ENCODE data around the gene IFT81.
A peak's percentile ranks its signal among the peaks of the same experiment; 100 is the strongest.
"Not testable (repeated sequence)": the region's sequence is repeated elsewhere in the genome, so short reads cannot be mapped to it uniquely, and the experiment has no call there.

Gene IFT81

GRCh38 chr12:110244829-110245228 is 120.7 kb downstream of the IFT81 start:
- Mint-ChIP-seq H3K4me1 (no peaks in the 10 kb centered on the region), H3K4me3 (no peak overlapping the region), H3K27ac (no peak overlapping the region), H3K36me3 (no peaks in the 10 kb centered on the region), H3K27me3 (peaks cover 36% of the 10 kb centered on the region), H3K9me3 (no peaks in the 10 kb centered on the region)
- no peak for DNase-seq
- CTCF ChIA-PET = interaction anchor here (0.7 to 1.8 kb wide), 6 partner anchors 25 to 166 kb away, joined by 3 to 16 read pairs (median 4); no protein-coding TSS in a partner anchor

- DNase-seq = peak; percentile 75
- CTCF ChIA-PET = interaction anchor here (1.2 to 1.8 kb wide), 3 partner anchors 35 to 166 kb away, joined by 3 to 16 read pairs (median 5); no protein-coding TSS in a partner anchor
- H3K36me3 Mint-ChIP-seq = no peaks in the 10 kb centered on the region
These were observed 121.2 kb downstream of the IFT81 start for GRCh38 chr12:110245369-110245772.

GRCh38 chr12:110246636-110247339 is 122.6 kb downstream of the IFT81 start:
- no peaks in the 10 kb centered on the region for H3K36me3 Mint-ChIP-seq
- H3K4me3 Mint-ChIP-seq = no peak overlapping the region
- H3K27ac Mint-ChIP-seq = no peak overlapping the region
- CTCF ChIA-PET = interaction anchor here (3.5 kb wide), 1 partner anchor 145 kb away, joined by 11 read pairs; no protein-coding TSS in a partner anchor
- no peaks in the 10 kb centered on the region for H3K4me1 Mint-ChIP-seq
- H3K27me3 Mint-ChIP-seq = peaks cover 30% of the 10 kb centered on the region
- H3K9me3 Mint-ChIP-seq = no peaks in the 10 kb centered on the region
- no peak for DNase-seq

More at GRCh38 chr12:110245369-110245772, 121.2 kb downstream of the IFT81 start:
- no peak overlapping the region for H3K4me3 Mint-ChIP-seq
- H3K27ac Mint-ChIP-seq = no peak overlapping the region
- H3K9me3 Mint-ChIP-seq = no peaks in the 10 kb centered on the region
- peaks cover 37% of the 10 kb centered on the region for H3K27me3 Mint-ChIP-seq
- no peaks in the 10 kb centered on the region for H3K4me1 Mint-ChIP-seq

GRCh38 chr12:110247340-110248095 is 123.4 kb downstream of the IFT81 start:
- no peak overlapping the region for H3K27ac Mint-ChIP-seq
- CTCF ChIA-PET = interaction anchor here (3.5 kb wide), 1 partner anchor 146 kb away, joined by 11 read pairs; no protein-coding TSS in a partner anchor
- no peaks in the 10 kb centered on the region for H3K9me3 Mint-ChIP-seq

GRCh38 chr12:110248096-110248447 is 123.9 kb downstream of the IFT81 start:
- Mint-ChIP-seq H3K27me3 (peaks cover 36% of the 10 kb centered on the region), H3K36me3 (no peaks in the 10 kb centered on the region), H3K9me3 (no peaks in the 10 kb centered on the region), H3K4me1 (no peaks in the 10 kb centered on the region), H3K27ac (no peak overlapping the region), H3K4me3 (no peak overlapping the region)
- no peak for DNase-seq
- CTCF ChIA-PET = interaction anchor here (3.5 kb wide), 1 partner anchor 146 kb away, joined by 11 read pairs; no protein-coding TSS in a partner anchor

More at GRCh38 chr12:110247340-110248095, 123.4 kb downstream of the IFT81 start:
- no peaks in the 10 kb centered on the region for H3K4me1 Mint-ChIP-seq
- no peak overlapping the region for H3K4me3 Mint-ChIP-seq
- H3K36me3 Mint-ChIP-seq = no peaks in the 10 kb centered on the region
- peaks cover 31% of the 10 kb centered on the region for H3K27me3 Mint-ChIP-seq
- DNase-seq = no peak

- H3K36me3 Mint-ChIP-seq = no peaks in the 10 kb centered on the region
- no peak overlapping the region for H3K27ac Mint-ChIP-seq
- H3K4me1 Mint-ChIP-seq = no peaks in the 10 kb centered on the region
- peaks cover 39% of the 10 kb centered on the region for H3K27me3 Mint-ChIP-seq
- H3K9me3 Mint-ChIP-seq = no peaks in the 10 kb centered on the region
- no peak overlapping the region for H3K4me3 Mint-ChIP-seq
- CTCF ChIA-PET = interaction anchor here (0.5 to 3.5 kb wide), 3 partner anchors 29 to 397 kb away, joined by 3 to 11 read pairs (median 4); no protein-coding TSS in a partner anchor
- DNase-seq = no peak
These were observed 124.9 kb downstream of the IFT81 start for GRCh38 chr12:110249105-110249504.

GRCh38 chr12:110249716-110250225 is 125.6 kb downstream of the IFT81 start:
- CTCF ChIA-PET = interaction anchor here (0.5 to 1.5 kb wide), 3 partner anchors 29 to 398 kb away, joined by 3 to 4 read pairs (median 3); no protein-coding TSS in a partner anchor
- no peak for DNase-seq
- no peaks in the 10 kb centered on the region for H3K9me3 Mint-ChIP-seq
- no peak overlapping the region for H3K27ac Mint-ChIP-seq
- H3K4me1 Mint-ChIP-seq = no peaks in the 10 kb centered on the region
- H3K27me3 Mint-ChIP-seq = peaks cover 34% of the 10 kb centered on the region
- H3K36me3 Mint-ChIP-seq = no peaks in the 10 kb centered on the region
- no peak overlapping the region for H3K4me3 Mint-ChIP-seq

- H3K27ac Mint-ChIP-seq = no peak overlapping the region
- H3K4me1 Mint-ChIP-seq = no peaks in the 10 kb centered on the region
- CTCF ChIA-PET = no interaction called here
- peaks cover 37% of the 10 kb centered on the region for H3K27me3 Mint-ChIP-seq
- H3K36me3 Mint-ChIP-seq = no peaks in the 10 kb centered on the region
- H3K9me3 Mint-ChIP-seq = no peaks in the 10 kb centered on the region
- no peak overlapping the region for H3K4me3 Mint-ChIP-seq
- DNase-seq = no peak
These were observed 127.2 kb downstream of the IFT81 start for GRCh38 chr12:110251381-110251780.

- peaks cover 38% of the 10 kb centered on the region for H3K27me3 Mint-ChIP-seq
- no peaks in the 10 kb centered on the region for H3K36me3 Mint-ChIP-seq
- CTCF ChIA-PET = no interaction called here
- no peaks in the 10 kb centered on the region for H3K9me3 Mint-ChIP-seq
- DNase-seq = no peak
- H3K4me1 Mint-ChIP-seq = no peaks in the 10 kb centered on the region
- H3K4me3 Mint-ChIP-seq = no peak overlapping the region
- H3K27ac Mint-ChIP-seq = no peak overlapping the region
These were observed 128.6 kb downstream of the IFT81 start for GRCh38 chr12:110252716-110253115.

- DNase-seq = no peak
- H3K27me3 Mint-ChIP-seq = peaks cover 40% of the 10 kb centered on the region
- H3K4me1 Mint-ChIP-seq = no peaks in the 10 kb centered on the region
- no peak overlapping the region for H3K27ac Mint-ChIP-seq
- H3K4me3 Mint-ChIP-seq = no peak overlapping the region
- no peaks in the 10 kb centered on the region for H3K9me3 Mint-ChIP-seq
- CTCF ChIA-PET = no interaction called here
- H3K36me3 Mint-ChIP-seq = no peaks in the 10 kb centered on the region
These were observed 129.0 kb downstream of the IFT81 start for GRCh38 chr12:110253176-110253575.

- Mint-ChIP-seq H3K27ac (no peak overlapping the region), H3K27me3 (peaks cover 36% of the 10 kb centered on the region), H3K4me3 (no peak overlapping the region), H3K4me1 (no peaks in the 10 kb centered on the region), H3K36me3 (no peaks in the 10 kb centered on the region), H3K9me3 (no peaks in the 10 kb centered on the region)
- no peak for DNase-seq
- CTCF ChIA-PET = interaction anchor here (1.9 kb wide), 1 partner anchor 154 kb away, joined by 5 read pairs; no protein-coding TSS in a partner anchor
These were observed 130.9 kb downstream of the IFT81 start for GRCh38 chr12:110254971-110255540.

- peaks cover 36% of the 10 kb centered on the region for H3K27me3 Mint-ChIP-seq
- H3K4me1 Mint-ChIP-seq, H3K27ac Mint-ChIP-seq, DNase-seq, H3K9me3 Mint-ChIP-seq, H3K36me3 Mint-ChIP-seq, H3K4me3 Mint-ChIP-seq: not testable (repeated sequence)
- CTCF ChIA-PET = interaction anchor here (1.9 kb wide), 1 partner anchor 155 kb away, joined by 5 read pairs; no protein-coding TSS in a partner anchor
These were observed 131.8 kb downstream of the IFT81 start for GRCh38 chr12:110255890-110256456.

GRCh38 chr12:110256780-110257431 is 132.7 kb downstream of the IFT81 start:
- no peak for DNase-seq
- CTCF ChIA-PET = no interaction called here
- Mint-ChIP-seq H3K27ac (no peak overlapping the region), H3K27me3 (peaks cover 40% of the 10 kb centered on the region), H3K9me3 (no peaks in the 10 kb centered on the region), H3K4me1 (no peaks in the 10 kb centered on the region), H3K36me3 (no peaks in the 10 kb centered on the region), H3K4me3 (no peak overlapping the region)

All from activated naive CD4-positive, alpha-beta T cell treated with anti-CD3 and anti-CD28 coated beads, Interleukin-2, amount 10 ng/mL, durations not matched to agents 7 days and 5 days (primary cell).